Left lung (tissue), 10 donors: ENCODE measurements around the gene MYG1. TPM values are rescaled to one million over a fixed set of nuclear protein-coding genes. Genes with fewer than 3 reads are reported as not detected.
A peak's percentile ranks its signal among the peaks of the same experiment; 100 is the strongest.

ENCODE experiments used
- ATAC-seq: fragments of 200-7000 bp; cut with Tn5 transposase; one replicate; pipeline ENCODE4 v1.9.1; 2020; ENCODE audit warnings: moderate library complexity
- DNase-seq, 4 donors: peaks; one replicate each; pipeline ENCODE4 v3.0.0-alpha.2; 2013 to 2020
- H3K27ac ChIP-seq, 2 donors: fragments of 200-600 bp; sonication (generic) in 1 of 2; one replicate each; pipeline versions ENCODE4 v1.5.0 to v1.8.0; 2020 to 2021
- H3K27me3 ChIP-seq, 2 donors: fragments of 200-600 bp; sonication (generic) in 1 of 2; one replicate each; pipeline versions ENCODE4 v1.5.0 to v1.8.0; 2020 to 2021
- H3K36me3 ChIP-seq, 2 donors: fragments of 200-600 bp; sonication (generic) in 1 of 2; one replicate each; pipeline versions ENCODE4 v1.5.0 to v1.8.0; 2020 to 2021
- H3K4me1 ChIP-seq, 2 donors: fragments of 200-600 bp; one replicate each; pipeline ENCODE4 v1.8.0; 2021
- H3K4me3 ChIP-seq, 2 donors: fragments of 200-600 bp; sonication (generic) in 1 of 2; one replicate each; pipeline versions ENCODE4 v1.5.0 to v1.8.0; 2020 to 2021; ENCODE audit warnings: mild to moderate bottlenecking in 1 of 2
- H3K9me3 ChIP-seq, 2 donors: fragments of 200-600 bp; sonication (generic) in 1 of 2; one replicate each; pipeline versions ENCODE4 v1.5.0 to v1.8.0; 2020 to 2021
- CTCF ChIP-seq, 2 donors: fragments of 200-600 bp; sonication (generic) in 1 of 2; IDR thresholded peaks; one replicate each; pipeline versions ENCODE4 v1.5.0 to v1.8.0; 2021; ENCODE audit warnings: antibody characterized with exemption in 2 of 2
- intact Hi-C, 2 donors: fragments of 100-400 bp; cut with DNase I; formaldehyde crosslinking; loops; one replicate each; pipeline versions ENCODE4 v1.11.2 to v1.14.2; 2022
- polyA plus RNA-seq, 6 donors: library from polyadenylated mRNA; unstranded; fragments of 120-200 nt; gene quantifications; one replicate each; pipeline ENCODE4 v1.2.1, GENCODE V29; 2013; ENCODE audit not compliant: insufficient read length in 6 of 6
- total RNA-seq, 2 donors: library from RNA; stranded (reverse); fragmentation: NEBNext Ultra II Directional; extraction: Animal tissue kit (Norgen Biotek cat#: 25700); gene quantifications; one replicate each; pipeline ENCODE4 v1.2.1, GENCODE V29; 2021
- donor health status: DM: no; HTN: yes; CAD: no.
- donor health status: DM: no; HTN: no; CAD: no.

The MYG1 gene
- total and polyA plus RNA-seq, 8 donors: 27.7 to 51.0 (median 46.7) TPM

GRCh38 chr12:53344487-53344823 is 45.0 kb downstream of the MYG1 start:
- peak overlapping the region; percentile 38 to 56 for H3K4me3 ChIP-seq
- intact Hi-C loops: no loop called here
- ATAC-seq (no peak), DNase-seq (no peak)
- H3K9me3 ChIP-seq: no peaks in the 10 kb centered on the region
- no peak for TF ChIP-seq CTCF (IDR thresholded peaks at IDR 0.05)
- peaks cover 9 to 16% of the 10 kb centered on the region in 2 donors for H3K4me1 ChIP-seq
- peak overlapping the region; percentile 70 to 76 for H3K27ac ChIP-seq
- peaks cover 0 to 7% of the 10 kb centered on the region in 2 donors for H3K27me3 ChIP-seq
- H3K36me3 ChIP-seq: no peaks in the 10 kb centered on the region

GRCh38 chr12:53344824-53345485 is 45.5 kb downstream of the MYG1 start:
- H3K27ac ChIP-seq: peak overlapping the region; percentile 70 to 76
- H3K27me3 ChIP-seq: peaks cover 0 to 2% of the 10 kb centered on the region in 2 donors
- H3K9me3 ChIP-seq: no peaks in the 10 kb centered on the region
- ATAC-seq (peak; percentile 92), DNase-seq (peak; percentile 70 to 90 (median 88))
- peak in 1 of 2 donors; percentile 59 for TF ChIP-seq CTCF (IDR thresholded peaks at IDR 0.05)
- intact Hi-C loops: no loop called here
- peaks cover 9 to 16% of the 10 kb centered on the region in 2 donors for H3K4me1 ChIP-seq
- H3K4me3 ChIP-seq: peak overlapping the region; percentile 38 to 56
- H3K36me3 ChIP-seq: no peaks in the 10 kb centered on the region

- DNase-seq: peak in 1 of 4 donors; percentile 37
- Histone ChIP-seq H3K9me3 (no peaks in the 10 kb centered on the region), H3K36me3 (no peaks in the 10 kb centered on the region), H3K4me1 (peaks cover 9 to 16% of the 10 kb centered on the region in 2 donors), H3K4me3 (peak overlapping the region; percentile 38 to 56), H3K27ac (peak overlapping the region; percentile 70 to 76), H3K27me3 (no peaks in the 10 kb centered on the region)
- TF ChIP-seq CTCF (IDR thresholded peaks at IDR 0.05): no peak
- intact Hi-C loops: no loop called here
- peak; percentile 10 for ATAC-seq
Observed at GRCh38 chr12:53345486-53346188, 46.1 kb downstream of the MYG1 start.

DNA sequence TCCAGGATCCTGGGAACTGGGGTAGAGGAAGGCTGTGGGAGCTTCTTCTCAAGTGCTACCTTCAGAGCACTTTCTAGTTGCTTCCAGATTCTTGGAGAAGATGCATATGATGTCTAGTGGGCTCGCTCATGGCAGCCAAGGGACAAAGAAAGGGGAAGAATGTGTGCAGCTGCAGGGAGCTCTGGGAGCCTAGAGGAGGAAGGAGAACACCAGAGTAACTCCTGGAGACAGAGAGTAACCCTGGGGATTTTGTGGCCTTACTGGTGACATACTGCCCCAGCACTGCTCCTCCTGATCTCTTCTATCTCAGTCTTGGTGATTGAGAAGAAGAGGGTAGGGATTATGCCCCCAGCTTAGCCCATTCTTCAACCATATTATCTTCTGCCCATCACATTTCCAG is 47.0 kb downstream of the MYG1 start:
- Histone ChIP-seq H3K4me1 (peaks cover 9 to 16% of the 10 kb centered on the region in 2 donors), H3K9me3 (no peaks in the 10 kb centered on the region), H3K27ac (peak overlapping the region in 1 of 2 donors; percentile 76), H3K4me3 (no peak overlapping the region), H3K27me3 (no peaks in the 10 kb centered on the region), H3K36me3 (no peaks in the 10 kb centered on the region)
- no peak for TF ChIP-seq CTCF (IDR thresholded peaks at IDR 0.05)
- intact Hi-C loops: no loop called here
- ATAC-seq (no peak), DNase-seq (no peak)

- Histone ChIP-seq H3K27me3 (no peaks in the 10 kb centered on the region), H3K4me3 (no peak overlapping the region), H3K4me1 (peaks cover 11 to 24% of the 10 kb centered on the region in 2 donors), H3K27ac (no peak overlapping the region), H3K9me3 (no peaks in the 10 kb centered on the region), H3K36me3 (no peaks in the 10 kb centered on the region)
- no peak for DNase-seq
- TF ChIP-seq CTCF (IDR thresholded peaks at IDR 0.05): no peak
- ATAC-seq: no peak
- intact Hi-C loops: no loop called here
Observed at GRCh38 chr12:53347905-53348304, 48.4 kb downstream of the MYG1 start.
